Lung (tissue), 12 donors: ENCODE measurements around the gene SPHK2. TPM values are rescaled to one million over a fixed set of nuclear protein-coding genes. Genes with fewer than 3 reads are reported as not detected.

Source experiments
- ATAC-seq: fragments of 200-7000 bp; cut with Tn5 transposase; one replicate; pipeline ENCODE4 v1.9.1; 2020; ENCODE audit warnings: moderate number of reproducible peaks; ENCODE audit not compliant: insufficient read depth, low FRiP score
- DNase-seq, 3 donors: peaks; one replicate each; pipeline ENCODE4 v3.0.0-alpha.2; 2013 to 2017
- H3K27ac ChIP-seq, 2 donors: one replicate each; pipeline ENCODE4 v1.5.1; 2013; ENCODE audit warnings: mild to moderate bottlenecking in 2 of 2, moderate library complexity in 2 of 2, control low read depth in 1 of 2, inconsistent platforms in 1 of 2, low read depth in 1 of 2, low read length in 1 of 2
- H3K27me3 ChIP-seq, 3 donors: one replicate each; pipeline ENCODE4 v1.5.1; 2013; ENCODE audit warnings: low read length in 2 of 3; ENCODE audit not compliant: control insufficient read depth in 3 of 3, insufficient read depth in 3 of 3
- H3K36me3 ChIP-seq, 4 donors: one replicate each; pipeline ENCODE4 v1.5.1; 2013; ENCODE audit warnings: low read length in 4 of 4, mild to moderate bottlenecking in 1 of 4, moderate library complexity in 1 of 4; ENCODE audit not compliant: control insufficient read depth in 4 of 4, insufficient read depth in 4 of 4
- H3K4me1 ChIP-seq, 5 donors: one replicate each; pipeline ENCODE4 v1.5.1; 2013; ENCODE audit warnings: low read length in 5 of 5, mild to moderate bottlenecking in 2 of 5, moderate library complexity in 1 of 5; ENCODE audit not compliant: control insufficient read depth in 5 of 5, insufficient read depth in 5 of 5
- H3K4me3 ChIP-seq: one replicate; pipeline ENCODE4 v1.5.1; 2013; ENCODE audit warnings: mild to moderate bottlenecking, control low read depth, moderate library complexity
- H3K9ac ChIP-seq, 2 donors: one replicate each; pipeline ENCODE4 v1.5.1; 2013; ENCODE audit warnings: low read length in 2 of 2, control low read depth in 1 of 2; ENCODE audit not compliant: insufficient read depth in 1 of 2
- H3K9me3 ChIP-seq, 4 donors: one replicate each; pipeline ENCODE4 v1.5.1; 2013; ENCODE audit warnings: low read length in 3 of 4, mild to moderate bottlenecking in 1 of 4, moderate library complexity in 1 of 4; ENCODE audit not compliant: control insufficient read depth in 4 of 4, insufficient read depth in 3 of 4
- CTCF ChIP-seq: IDR thresholded peaks from 2 replicates; pipeline ENCODE4 v1.5.1; 2012; ENCODE audit warnings: mild to moderate bottlenecking; ENCODE audit errors: control extremely low read depth, extremely low read depth
- WGBS, 2 donors: extraction: QIAGEN DNeasy Blood & Tissue Kit; methylation state at CpG; one replicate each; pipeline ENCODE4 v1.1.7; 2013; 5-methylcytosine and 5-hydroxymethylcytosine counted together
- polyA plus RNA-seq, 2 donors: library from polyadenylated mRNA; stranded (reverse); fragments of 200-250 nt; gene quantifications; one replicate each; pipeline ENCODE4 v1.2.1, GENCODE V29; 2013
- total RNA-seq, 2 donors: library from RNA; depleted of rRNA in 1 of 2; stranded (reverse); fragments of >200 nt in 1 of 2; gene quantifications; one replicate each; pipeline ENCODE4 v1.2.1, GENCODE V29; 2014 to 2021
- donor health status: control.
- donor health status: control.
- donor health status: Bipolar disorder and iron deficiency.
- donor health status: healthy.
- donor health status: DM: yes; HTN: yes; CAD: no.

The SPHK2 gene
- total and polyA plus RNA-seq, 4 donors = 10.3 to 35.3 (median 19.0) TPM

- no peaks in the 10 kb centered on the region for H3K27me3 ChIP-seq
- no peaks in the 10 kb centered on the region for H3K9me3 ChIP-seq
- H3K4me1 ChIP-seq = peaks cover 0 to 7% (median 0%) of the 10 kb centered on the region in 5 donors
- H3K4me3 ChIP-seq = no peak overlapping the region
- no peak overlapping the region for H3K27ac ChIP-seq
- ATAC-seq = no peak
- WGBS, 2 donors = 91 to 96% methylated on average over 9 to 14 of the region's 14 CpGs
- no peak overlapping the region for H3K9ac ChIP-seq
- H3K36me3 ChIP-seq = no peaks in the 10 kb centered on the region
- no peak for DNase-seq
- TF ChIP-seq CTCF = no peak
Measured at GRCh38 chr19:48664476-48664875, 45.2 kb downstream of the SPHK2 start.

- DNase-seq (no peak), ATAC-seq (no peak)
- Histone ChIP-seq H3K9me3 (no peaks in the 10 kb centered on the region), H3K36me3 (no peaks in the 10 kb centered on the region), H3K9ac (no peak overlapping the region), H3K4me1 (peaks cover 0 to 6% (median under 1%) of the 10 kb centered on the region in 5 donors), H3K27ac (no peak overlapping the region), H3K27me3 (no peaks in the 10 kb centered on the region), H3K4me3 (no peak overlapping the region)
- 94 to 97% methylated on average over 6 of the region's 6 CpGs for WGBS, 2 donors
- TF ChIP-seq CTCF = no peak
Measured at GRCh38 chr19:48665786-48666185, 46.5 kb downstream of the SPHK2 start.

- Histone ChIP-seq H3K4me3 (no peak overlapping the region), H3K27me3 (no peaks in the 10 kb centered on the region), H3K27ac (no peak overlapping the region), H3K9ac (no peak overlapping the region), H3K4me1 (peaks cover 0 to 5% (median 0%) of the 10 kb centered on the region in 5 donors), H3K9me3 (no peaks in the 10 kb centered on the region), H3K36me3 (no peaks in the 10 kb centered on the region)
- DNase-seq (no peak), ATAC-seq (no peak)
- 80 to 91% methylated on average over 3 of the region's 3 CpGs for WGBS, 2 donors
- no peak for TF ChIP-seq CTCF
Measured at GRCh38 chr19:48668332-48668731, 49.0 kb downstream of the SPHK2 start.

GRCh38 chr19:48668761-48669160, 49.5 kb downstream of the SPHK2 start:
- ATAC-seq = no peak
- Histone ChIP-seq H3K27me3 (no peaks in the 10 kb centered on the region), H3K9me3 (no peaks in the 10 kb centered on the region), H3K4me3 (no peak overlapping the region), H3K27ac (no peak overlapping the region), H3K9ac (no peak overlapping the region), H3K4me1 (peaks cover 0 to 5% (median 0%) of the 10 kb centered on the region in 5 donors), H3K36me3 (no peaks in the 10 kb centered on the region)
- no peak for TF ChIP-seq CTCF
- 100% methylated on average over 2 of the region's 2 CpGs for WGBS, 2 donors
- DNase-seq = no peak
